Measurements from ENCODE around the gene KLF3.

DNA sequence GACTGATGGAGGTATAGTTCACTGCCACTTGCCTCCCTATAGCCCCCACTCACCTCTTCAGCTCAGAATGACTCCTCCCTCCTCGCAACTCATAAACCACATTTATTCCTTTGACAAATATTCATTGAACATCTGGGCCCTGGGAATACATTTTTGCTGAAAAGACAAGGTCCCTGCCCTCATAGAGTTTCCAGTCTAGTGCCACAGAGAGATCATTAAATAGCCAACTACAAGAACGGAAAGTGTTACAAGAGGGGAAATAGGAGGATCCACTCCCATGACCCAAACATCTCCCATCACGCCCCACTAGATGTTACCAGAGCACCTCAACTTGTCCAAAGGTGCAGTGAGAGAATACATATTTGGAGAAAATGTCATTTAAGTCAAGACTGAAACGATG is 3.2 kb upstream of the KLF3 start:
- TF ChIP-seq, protein P1, sequence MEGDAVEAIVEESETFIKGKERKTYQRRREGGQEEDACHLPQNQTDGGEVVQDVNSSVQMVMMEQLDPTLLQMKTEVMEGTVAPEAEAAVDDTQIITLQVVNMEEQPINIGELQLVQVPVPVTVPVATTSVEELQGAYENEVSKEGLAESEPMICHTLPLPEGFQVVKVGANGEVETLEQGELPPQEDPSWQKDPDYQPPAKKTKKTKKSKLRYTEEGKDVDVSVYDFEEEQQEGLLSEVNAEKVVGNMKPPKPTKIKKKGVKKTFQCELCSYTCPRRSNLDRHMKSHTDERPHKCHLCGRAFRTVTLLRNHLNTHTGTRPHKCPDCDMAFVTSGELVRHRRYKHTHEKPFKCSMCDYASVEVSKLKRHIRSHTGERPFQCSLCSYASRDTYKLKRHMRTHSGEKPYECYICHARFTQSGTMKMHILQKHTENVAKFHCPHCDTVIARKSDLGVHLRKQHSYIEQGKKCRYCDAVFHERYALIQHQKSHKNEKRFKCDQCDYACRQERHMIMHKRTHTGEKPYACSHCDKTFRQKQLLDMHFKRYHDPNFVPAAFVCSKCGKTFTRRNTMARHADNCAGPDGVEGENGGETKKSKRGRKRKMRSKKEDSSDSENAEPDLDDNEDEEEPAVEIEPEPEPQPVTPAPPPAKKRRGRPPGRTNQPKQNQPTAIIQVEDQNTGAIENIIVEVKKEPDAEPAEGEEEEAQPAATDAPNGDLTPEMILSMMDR (IDR thresholded peaks at IDR 0.05), result no peak
- TF ChIP-seq POLR2A (IDR thresholded peaks at IDR 0.05), result no peak
